Chondrocyte (in vitro differentiated cells): ENCODE data around the gene GAD2. TPM values are rescaled to one million over a fixed set of nuclear protein-coding genes. Genes with fewer than 3 reads are reported as not detected.

Source experiments
- DNase-seq: peaks from one replicate; pipeline ENCODE4 v3.0.0; 2021; ENCODE audit warnings: mixed read lengths, low spot score
- H3K27ac Mint-ChIP-seq: one replicate; pipeline ENCODE4 v1.8.0; 2021; ENCODE audit warnings: mild to moderate bottlenecking, moderate library complexity, mixed read lengths; ENCODE audit not compliant: unreplicated experiment
- H3K27me3 Mint-ChIP-seq: 2 replicates; pipeline ENCODE4 v1.8.0; 2021; ENCODE audit warnings: low read depth, mixed read lengths
- H3K36me3 Mint-ChIP-seq: 2 replicates; pipeline ENCODE4 v1.8.0; 2021; ENCODE audit warnings: low read depth, mixed read lengths
- H3K4me1 Mint-ChIP-seq: 2 replicates; pipeline ENCODE4 v1.8.0; 2021; ENCODE audit warnings: low read depth, mild to moderate bottlenecking, mixed read lengths
- H3K4me3 Mint-ChIP-seq: one replicate; pipeline ENCODE4 v1.8.0; 2021; ENCODE audit warnings: mild to moderate bottlenecking, moderate library complexity, mixed read lengths; ENCODE audit not compliant: unreplicated experiment
- H3K9me3 Mint-ChIP-seq: 2 replicates; pipeline ENCODE4 v1.8.0; 2021; ENCODE audit warnings: low read depth, mixed read lengths
- CTCF ChIP-seq: fragments of 200-600 bp; sonication (generic); IDR thresholded peaks from 2 replicates; pipeline ENCODE4 v1.5.0; 2021; ENCODE audit warnings: antibody characterized with exemption, mild to moderate bottlenecking, moderate library complexity
- total RNA-seq: library from RNA; stranded (reverse); gene quantifications from 3 replicates; pipeline ENCODE4 v1.2.1, GENCODE V29; 2021

GAD2 gene
- total RNA-seq, 1 donor from 2014 or later, result not detected

- Mint-ChIP-seq H3K4me1 (no peaks in the 10 kb centered on the region), H3K27me3 (no peaks in the 10 kb centered on the region), H3K36me3 (no peaks in the 10 kb centered on the region), H3K9me3 (no peaks in the 10 kb centered on the region), H3K4me3 (no peak overlapping the region), H3K27ac (no peak overlapping the region)
- no peak for TF ChIP-seq CTCF
- no peak for DNase-seq
These were observed 106.6 kb downstream of the GAD2 start for GRCh38 chr10:26323219-26323618.

GRCh38 chr10:26326851-26327250 is 110.3 kb downstream of the GAD2 start:
- H3K4me3 Mint-ChIP-seq, result no peak overlapping the region
- no peak for DNase-seq

GRCh38 chr10:26327811-26328210 is 111.2 kb downstream of the GAD2 start:
- Mint-ChIP-seq H3K27ac (no peak overlapping the region), H3K4me3 (no peak overlapping the region), H3K9me3 (no peaks in the 10 kb centered on the region), H3K27me3 (peaks cover 7% of the 10 kb centered on the region), H3K4me1 (no peaks in the 10 kb centered on the region), H3K36me3 (no peaks in the 10 kb centered on the region)
- TF ChIP-seq CTCF, result no peak
- DNase-seq, result no peak

More at GRCh38 chr10:26326851-26327250, 110.3 kb downstream of the GAD2 start:
- no peaks in the 10 kb centered on the region for H3K9me3 Mint-ChIP-seq
- H3K27ac Mint-ChIP-seq, result no peak overlapping the region
- H3K4me1 Mint-ChIP-seq, result no peaks in the 10 kb centered on the region
- no peaks in the 10 kb centered on the region for H3K36me3 Mint-ChIP-seq
- H3K27me3 Mint-ChIP-seq, result peaks cover 7% of the 10 kb centered on the region
- no peak for TF ChIP-seq CTCF

GRCh38 chr10:26331371-26331770 is 114.8 kb downstream of the GAD2 start:
- Mint-ChIP-seq H3K4me1 (peaks cover 6% of the 10 kb centered on the region), H3K9me3 (peaks cover 6% of the 10 kb centered on the region), H3K4me3 (no peak overlapping the region), H3K27ac (no peak overlapping the region), H3K36me3 (no peaks in the 10 kb centered on the region), H3K27me3 (peaks cover 10% of the 10 kb centered on the region)
- no peak for TF ChIP-seq CTCF
- DNase-seq, result no peak

- H3K9me3 Mint-ChIP-seq, result peaks cover 6% of the 10 kb centered on the region
- H3K27ac Mint-ChIP-seq, result no peak overlapping the region
- peaks cover 9% of the 10 kb centered on the region for H3K27me3 Mint-ChIP-seq
- H3K4me1 Mint-ChIP-seq, result peaks cover 6% of the 10 kb centered on the region
- no peak for DNase-seq
- H3K4me3 Mint-ChIP-seq, result no peak overlapping the region
- H3K36me3 Mint-ChIP-seq, result no peaks in the 10 kb centered on the region
- TF ChIP-seq CTCF, result no peak
These were observed 117.8 kb downstream of the GAD2 start for GRCh38 chr10:26334232-26334931.
